Type B pancreatic cell (in vitro differentiated cells): ENCODE results near the gene UGCG. TPM values are rescaled to one million over a fixed set of nuclear protein-coding genes. Genes with fewer than 3 reads are reported as not detected.
"Not testable (repeated sequence)": the region's sequence is repeated elsewhere in the genome, so short reads cannot be mapped to it uniquely, and the experiment has no call there.

ENCODE experiments used
- DNase-seq: peaks from one replicate; pipeline ENCODE4 v3.0.0; 2021; ENCODE audit warnings: mixed read lengths; ENCODE audit not compliant: unreplicated experiment; ENCODE audit errors: extremely low spot score
- H3K27ac Mint-ChIP-seq: 2 replicates; pipeline ENCODE4 v1.8.0; 2021; ENCODE audit warnings: mild to moderate bottlenecking, mixed read lengths
- H3K27me3 Mint-ChIP-seq: 2 replicates; pipeline ENCODE4 v1.8.0; 2021; ENCODE audit warnings: mixed read lengths
- H3K36me3 Mint-ChIP-seq: 2 replicates; pipeline ENCODE4 v1.8.0; 2021; ENCODE audit warnings: mixed read lengths
- H3K4me1 Mint-ChIP-seq: one replicate; pipeline ENCODE4 v1.8.0; 2021; ENCODE audit warnings: mixed read lengths; ENCODE audit not compliant: unreplicated experiment
- H3K4me3 Mint-ChIP-seq: 2 replicates; pipeline ENCODE4 v1.8.0; 2021; ENCODE audit warnings: mild to moderate bottlenecking, mixed read lengths
- H3K9me3 Mint-ChIP-seq: 2 replicates; pipeline ENCODE4 v1.8.0; 2021; ENCODE audit warnings: mixed read lengths
- total RNA-seq: library from RNA; stranded (reverse); gene quantifications from 2 replicates; pipeline ENCODE4 v1.2.1, GENCODE V29; 2021; ENCODE audit warnings: low replicate concordance
- TF ChIP-seq, protein P1 (sequence below): fragments of 200-600 bp; sonication (generic); conservative IDR thresholded peaks from 2 replicates; pipeline ENCODE4 v1.5.0; 2021; ENCODE audit warnings: antibody characterized with exemption, mild to moderate bottlenecking

UGCG gene
- total RNA-seq, 1 donor from 2014 or later = 28.3 TPM

DNA sequence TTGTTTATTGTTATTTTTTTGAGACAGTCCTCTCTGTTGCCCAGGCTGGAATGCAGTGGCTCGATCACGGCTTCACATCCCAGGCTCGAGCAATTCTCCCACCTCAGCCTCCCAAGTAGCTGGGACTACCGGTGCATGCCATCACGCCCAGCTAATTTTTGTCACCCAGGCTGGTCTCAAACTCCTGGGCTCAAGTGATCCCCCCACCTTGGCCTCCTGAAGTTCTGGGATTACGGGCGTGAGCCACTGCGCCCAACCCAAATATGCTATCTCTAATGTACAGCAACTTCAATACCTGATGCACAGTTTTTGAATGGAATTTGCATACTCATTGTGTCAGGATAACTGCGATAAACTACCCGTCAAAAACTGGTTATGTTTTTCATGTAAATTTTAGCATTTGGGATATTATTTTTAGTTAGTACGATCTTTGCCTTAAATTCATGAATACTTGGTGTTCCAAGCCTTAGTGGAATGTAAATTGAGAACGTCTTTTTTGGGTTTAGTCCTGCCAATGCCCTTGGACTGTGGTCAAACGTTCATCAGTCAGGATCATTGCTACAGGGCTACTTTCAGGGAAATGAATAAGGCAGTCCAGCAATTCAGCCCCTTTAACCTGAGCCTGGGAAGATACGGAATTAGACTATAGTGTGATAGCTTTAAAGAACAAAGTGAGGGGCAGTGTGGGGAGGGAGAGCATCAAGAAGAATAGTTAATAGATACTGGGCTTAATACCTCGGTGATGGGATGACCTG is 4.4 kb downstream of the UGCG start:
- Mint-ChIP-seq H3K36me3 (peaks cover 2% of the 10 kb centered on the region), H3K9me3 (peaks cover 5% of the 10 kb centered on the region), H3K4me3 (no peak overlapping the region), H3K4me1 (peaks cover 7% of the 10 kb centered on the region), H3K27me3 (no peaks in the 10 kb centered on the region), H3K27ac (no peak overlapping the region)
- TF ChIP-seq, protein P1, sequence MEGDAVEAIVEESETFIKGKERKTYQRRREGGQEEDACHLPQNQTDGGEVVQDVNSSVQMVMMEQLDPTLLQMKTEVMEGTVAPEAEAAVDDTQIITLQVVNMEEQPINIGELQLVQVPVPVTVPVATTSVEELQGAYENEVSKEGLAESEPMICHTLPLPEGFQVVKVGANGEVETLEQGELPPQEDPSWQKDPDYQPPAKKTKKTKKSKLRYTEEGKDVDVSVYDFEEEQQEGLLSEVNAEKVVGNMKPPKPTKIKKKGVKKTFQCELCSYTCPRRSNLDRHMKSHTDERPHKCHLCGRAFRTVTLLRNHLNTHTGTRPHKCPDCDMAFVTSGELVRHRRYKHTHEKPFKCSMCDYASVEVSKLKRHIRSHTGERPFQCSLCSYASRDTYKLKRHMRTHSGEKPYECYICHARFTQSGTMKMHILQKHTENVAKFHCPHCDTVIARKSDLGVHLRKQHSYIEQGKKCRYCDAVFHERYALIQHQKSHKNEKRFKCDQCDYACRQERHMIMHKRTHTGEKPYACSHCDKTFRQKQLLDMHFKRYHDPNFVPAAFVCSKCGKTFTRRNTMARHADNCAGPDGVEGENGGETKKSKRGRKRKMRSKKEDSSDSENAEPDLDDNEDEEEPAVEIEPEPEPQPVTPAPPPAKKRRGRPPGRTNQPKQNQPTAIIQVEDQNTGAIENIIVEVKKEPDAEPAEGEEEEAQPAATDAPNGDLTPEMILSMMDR = no peak
- no peak for DNase-seq

DNA sequence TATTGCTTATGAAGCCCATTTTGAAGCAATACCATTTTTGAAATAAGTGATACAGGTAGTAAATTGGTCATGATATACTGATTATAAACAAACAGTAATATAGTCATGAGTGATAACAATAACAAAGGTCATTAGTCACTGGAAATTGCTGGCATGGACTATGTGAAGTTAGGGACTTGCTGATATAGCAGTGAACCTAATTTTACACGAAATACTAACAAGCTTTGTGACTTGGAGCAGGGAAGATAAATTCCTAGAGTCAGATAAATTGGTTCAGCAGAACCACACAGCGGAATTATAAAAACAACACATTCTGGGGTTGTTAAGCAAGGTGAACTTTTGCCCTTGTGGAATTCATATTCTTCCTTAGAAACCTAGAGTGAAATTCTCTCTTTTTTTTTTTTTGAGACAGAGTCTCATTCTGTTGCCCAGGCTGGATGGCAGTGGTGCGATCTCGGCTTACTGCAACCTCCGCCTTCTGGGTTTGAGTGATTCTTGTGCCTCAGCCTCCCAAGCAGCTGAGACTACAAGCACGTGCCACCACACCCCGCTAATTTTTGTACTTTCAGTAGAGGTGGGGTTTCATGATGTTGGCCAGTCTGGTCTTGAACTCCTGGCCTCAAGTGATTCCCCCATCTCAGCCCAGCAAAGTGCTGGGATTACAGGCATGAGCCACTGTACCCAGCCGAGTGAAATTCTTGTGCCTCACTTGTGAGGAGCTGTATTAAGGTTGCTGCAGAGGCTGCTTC is 6.0 kb downstream of the UGCG start:
- TF ChIP-seq, protein P1 = no peak
- Mint-ChIP-seq H3K4me1 (peaks cover 14% of the 10 kb centered on the region), H3K4me3 (no peak overlapping the region), H3K36me3 (peaks cover 10% of the 10 kb centered on the region), H3K27ac (no peak overlapping the region), H3K9me3 (peaks cover 5% of the 10 kb centered on the region), H3K27me3 (no peaks in the 10 kb centered on the region)
- no peak for DNase-seq

DNA sequence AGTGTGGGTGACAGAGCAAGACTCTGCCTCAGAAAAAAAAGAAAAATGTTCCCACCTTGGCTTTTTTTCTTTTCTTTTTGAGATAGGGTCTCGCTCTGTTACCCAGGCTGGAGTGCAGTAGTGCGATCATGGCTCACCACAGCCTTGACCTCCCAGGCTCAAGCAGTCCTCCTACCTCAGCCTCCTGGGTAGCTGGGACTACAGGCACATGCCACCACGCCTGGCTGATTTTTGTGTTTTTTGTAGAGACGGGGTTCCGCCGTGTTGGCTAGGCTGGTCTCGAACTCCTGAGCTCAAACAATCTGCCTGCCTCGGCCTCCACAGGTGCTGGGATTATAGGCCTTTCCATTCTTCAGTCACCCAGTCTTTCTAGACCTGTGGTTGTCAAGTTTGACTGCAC is 6.9 kb downstream of the UGCG start:
- peaks cover 22% of the 10 kb centered on the region for H3K4me1 Mint-ChIP-seq
- H3K4me3 Mint-ChIP-seq, H3K27me3 Mint-ChIP-seq, DNase-seq, H3K9me3 Mint-ChIP-seq: not testable (repeated sequence)
- H3K27ac Mint-ChIP-seq = peak overlapping the region; percentile 80
- peaks cover 14% of the 10 kb centered on the region for H3K36me3 Mint-ChIP-seq

- DNase-seq = no peak
- Mint-ChIP-seq H3K4me3 (peak overlapping the region; percentile 40), H3K9me3 (peaks cover 5% of the 10 kb centered on the region), H3K36me3 (peaks cover 14% of the 10 kb centered on the region), H3K4me1 (peaks cover 23% of the 10 kb centered on the region), H3K27ac (peak overlapping the region; percentile 80), H3K27me3 (no peaks in the 10 kb centered on the region)
- TF ChIP-seq, protein P1 = no peak
Measured at GRCh38 chr9:111904026-111904425, 7.4 kb downstream of the UGCG start.

DNA sequence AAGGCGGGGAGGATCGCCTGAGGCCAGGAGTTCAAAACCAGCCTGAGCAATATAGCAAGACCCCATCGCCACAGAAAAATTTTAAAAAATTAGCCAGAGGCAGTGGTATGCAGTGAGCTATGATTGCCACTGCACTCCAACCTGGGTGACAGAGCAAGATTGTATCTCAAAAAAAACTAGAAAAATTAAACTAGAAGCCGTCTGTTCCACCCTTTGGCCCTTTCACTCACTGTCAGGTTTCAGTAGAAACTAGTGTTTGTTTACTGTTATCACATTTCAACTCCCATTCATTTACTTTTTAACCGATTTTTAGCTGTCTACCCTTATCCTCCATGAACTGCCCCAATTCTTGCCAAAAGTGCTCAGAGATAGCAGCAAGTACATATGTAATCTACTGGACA is 8.3 kb downstream of the UGCG start:
- TF ChIP-seq, protein P1 = no peak
- H3K9me3 Mint-ChIP-seq = peaks cover 5% of the 10 kb centered on the region
- no peak for DNase-seq
- H3K36me3 Mint-ChIP-seq = peaks cover 14% of the 10 kb centered on the region
- peak overlapping the region; percentile 4 for H3K4me3 Mint-ChIP-seq
- H3K4me1 Mint-ChIP-seq = peaks cover 28% of the 10 kb centered on the region
- no peaks in the 10 kb centered on the region for H3K27me3 Mint-ChIP-seq
- H3K27ac Mint-ChIP-seq = peak overlapping the region; percentile 30

DNA sequence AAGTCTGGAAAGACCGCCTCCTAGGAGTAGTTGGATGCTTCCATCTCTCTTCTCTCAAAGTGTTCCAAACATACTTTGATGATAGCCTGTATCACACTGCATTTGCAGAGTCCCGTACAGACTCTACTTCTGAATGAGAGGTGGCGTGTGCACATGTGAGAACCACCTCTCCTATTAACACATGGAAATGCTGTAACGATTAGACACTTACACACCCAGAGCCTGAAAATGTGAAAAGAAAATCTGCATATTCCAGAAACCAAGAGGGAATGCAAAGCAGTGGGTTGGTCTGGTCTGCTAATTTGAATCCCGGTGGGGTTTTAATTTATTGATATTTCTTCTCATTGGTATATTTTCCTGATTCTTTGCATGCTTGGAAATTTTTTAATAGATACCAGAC is 10.5 kb downstream of the UGCG start:
- Mint-ChIP-seq H3K27ac (no peak overlapping the region), H3K4me1 (peaks cover 29% of the 10 kb centered on the region), H3K4me3 (no peak overlapping the region), H3K9me3 (peaks cover 5% of the 10 kb centered on the region), H3K27me3 (no peaks in the 10 kb centered on the region), H3K36me3 (peaks cover 14% of the 10 kb centered on the region)
- DNase-seq = no peak
- TF ChIP-seq, protein P1 = no peak
